Urinary bladder (tissue), 4 donors: ENCODE measurements around the gene TGM2. TPM values are rescaled to one million over a fixed set of nuclear protein-coding genes. Genes with fewer than 3 reads are reported as not detected.

ENCODE experiments used
- DNase-seq: peaks from one replicate; pipeline ENCODE4 v3.0.0-alpha.2; 2015; ENCODE audit errors: extremely low spot score
- H3K27ac ChIP-seq: one replicate; pipeline ENCODE4 v1.5.1; 2013; ENCODE audit warnings: low read depth, mild to moderate bottlenecking, moderate library complexity
- H3K36me3 ChIP-seq: one replicate; pipeline ENCODE4 v1.6.1; 2013; ENCODE audit warnings: mild to moderate bottlenecking, moderate library complexity; ENCODE audit not compliant: insufficient read depth
- H3K4me1 ChIP-seq: one replicate; pipeline ENCODE4 v1.6.1; 2013; ENCODE audit warnings: mild to moderate bottlenecking, moderate library complexity; ENCODE audit not compliant: insufficient read depth
- H3K4me3 ChIP-seq: one replicate; pipeline ENCODE4 v1.5.1; 2013; ENCODE audit warnings: low read depth, low read length
- WGBS: extraction: QIAGEN DNeasy Blood & Tissue Kit; methylation state at CpG from one replicate; pipeline ENCODE4 v1.1.7; 2013; 5-methylcytosine and 5-hydroxymethylcytosine counted together
- polyA plus RNA-seq: library from polyadenylated mRNA; stranded (reverse); fragments of 200-250 nt; gene quantifications from one replicate; pipeline ENCODE4 v1.2.3, GENCODE V29; 2013
- total RNA-seq: library from RNA; depleted of rRNA; stranded (reverse); fragments of >200 nt; gene quantifications from one replicate; pipeline ENCODE4 v1.2.3, GENCODE V29; 2014
- donor health status: healthy with polysubstance abuse.
- donor health status: healthy.

TGM2 gene
- total and polyA plus RNA-seq, 2 donors, result 75.7 to 360 TPM

DNA sequence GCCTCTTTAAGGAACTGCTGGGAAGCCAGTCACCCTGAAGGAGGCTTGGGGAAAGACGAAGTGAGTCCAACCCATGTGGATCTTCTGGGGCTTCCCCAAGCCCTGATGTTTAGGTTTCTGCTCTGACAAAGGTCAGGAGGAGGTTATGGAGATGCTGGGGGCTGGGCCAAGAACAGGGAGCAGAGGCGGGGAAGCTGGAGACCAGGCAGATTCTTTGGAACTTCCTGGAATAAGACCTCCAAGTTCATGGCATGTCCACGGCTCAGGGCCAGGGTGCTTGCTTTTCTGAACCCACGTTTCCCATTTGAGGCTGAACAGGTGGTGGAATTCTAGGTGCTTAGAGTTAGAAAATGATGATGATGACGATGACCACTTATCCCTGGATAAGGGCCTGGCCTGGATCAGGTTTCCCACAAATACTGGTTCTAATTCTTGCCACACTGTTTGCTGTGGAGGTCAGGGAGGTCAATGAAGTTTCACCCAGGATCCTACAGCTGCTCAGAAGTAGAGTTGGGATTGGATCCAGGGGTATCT lies 30.0 kb upstream of the TGM2 start:
- WGBS, result 78% methylated on average over 5 of the region's 5 CpGs
- no peak for DNase-seq
- Histone ChIP-seq H3K27ac (no peak overlapping the region), H3K4me3 (no peak overlapping the region), H3K4me1 (no peaks in the 10 kb centered on the region), H3K36me3 (no peaks in the 10 kb centered on the region)

- Histone ChIP-seq H3K27ac (no peak overlapping the region), H3K4me1 (no peaks in the 10 kb centered on the region), H3K4me3 (no peak overlapping the region), H3K36me3 (no peaks in the 10 kb centered on the region)
- WGBS, result 93% methylated on average over 4 of the region's 4 CpGs
- DNase-seq, result no peak
Observed at GRCh38 chr20:38193586-38194105, 28.6 kb upstream of the TGM2 start.

DNA sequence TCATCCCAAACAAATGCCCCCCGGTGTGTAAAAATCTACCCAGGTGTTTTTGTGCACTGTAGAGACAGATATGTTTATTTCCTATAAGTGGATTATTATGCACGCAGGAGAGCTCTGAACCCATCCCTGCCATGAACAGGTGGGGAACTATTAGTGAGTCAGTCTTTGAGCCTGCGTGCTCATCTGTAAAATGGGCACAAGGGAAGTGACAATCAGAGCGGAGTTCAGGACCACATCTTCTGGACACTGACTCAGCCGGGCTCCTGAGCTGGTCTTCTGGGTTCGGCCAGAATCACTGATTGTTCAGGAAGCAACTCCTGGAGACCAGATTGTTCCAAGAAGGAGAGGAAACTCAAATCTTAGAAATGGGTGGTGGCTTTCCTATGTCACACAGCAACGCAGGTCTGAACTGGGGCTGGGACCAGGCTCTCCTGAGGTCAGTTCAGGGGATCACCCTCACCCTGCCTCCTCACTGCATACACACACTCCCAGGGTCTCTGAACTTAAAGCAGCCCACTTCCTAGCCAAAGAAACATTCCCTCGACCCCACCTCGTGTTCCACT lies 27.3 kb upstream of the TGM2 start:
- H3K36me3 ChIP-seq, result no peaks in the 10 kb centered on the region
- no peak overlapping the region for H3K27ac ChIP-seq
- no peaks in the 10 kb centered on the region for H3K4me1 ChIP-seq
- no peak for DNase-seq
- H3K4me3 ChIP-seq, result no peak overlapping the region
- 87% methylated on average over 9 of the region's 9 CpGs for WGBS

DNA sequence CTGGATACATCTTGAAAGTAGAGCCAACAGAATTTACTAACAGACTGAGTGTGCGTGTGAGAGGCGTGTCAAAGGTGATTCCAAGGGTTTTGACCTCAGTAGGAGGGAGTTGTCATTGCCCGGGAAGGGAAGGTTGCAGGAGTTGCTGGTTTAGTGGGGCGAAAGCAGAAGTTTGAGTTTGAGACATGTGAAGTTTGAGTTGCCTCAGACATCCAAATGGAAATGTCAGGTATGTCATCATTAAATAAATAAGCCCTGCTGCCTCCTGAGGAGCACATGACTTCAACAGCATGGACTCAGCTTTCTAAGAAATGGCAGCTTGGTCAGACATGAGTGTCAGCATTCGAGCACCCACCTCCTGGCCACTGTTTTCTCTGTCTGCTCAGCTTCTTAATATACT lies 26.6 kb upstream of the TGM2 start:
- no peaks in the 10 kb centered on the region for H3K4me1 ChIP-seq
- 87% methylated on average over 5 of the region's 5 CpGs for WGBS
- no peak overlapping the region for H3K4me3 ChIP-seq
- no peaks in the 10 kb centered on the region for H3K36me3 ChIP-seq
- DNase-seq, result no peak
- H3K27ac ChIP-seq, result no peak overlapping the region

- DNase-seq, result no peak
- H3K4me1 ChIP-seq, result no peaks in the 10 kb centered on the region
- whole genome bisulfite sequencing, result 44% methylated on average over 3 of the region's 3 CpGs
- H3K36me3 ChIP-seq, result no peaks in the 10 kb centered on the region
- H3K27ac ChIP-seq, result no peak overlapping the region
- H3K4me3 ChIP-seq, result no peak overlapping the region
Observed at GRCh38 chr20:38190936-38191371, 25.9 kb upstream of the TGM2 start.

GRCh38 chr20:38190166-38190565 lies 25.1 kb upstream of the TGM2 start:
- H3K27ac ChIP-seq, result no peak overlapping the region
- H3K4me3 ChIP-seq, result no peak overlapping the region
- 97% methylated on average over 6 of the region's 6 CpGs for WGBS
- no peak for DNase-seq
- H3K4me1 ChIP-seq, result no peaks in the 10 kb centered on the region
- H3K36me3 ChIP-seq, result no peaks in the 10 kb centered on the region

DNA sequence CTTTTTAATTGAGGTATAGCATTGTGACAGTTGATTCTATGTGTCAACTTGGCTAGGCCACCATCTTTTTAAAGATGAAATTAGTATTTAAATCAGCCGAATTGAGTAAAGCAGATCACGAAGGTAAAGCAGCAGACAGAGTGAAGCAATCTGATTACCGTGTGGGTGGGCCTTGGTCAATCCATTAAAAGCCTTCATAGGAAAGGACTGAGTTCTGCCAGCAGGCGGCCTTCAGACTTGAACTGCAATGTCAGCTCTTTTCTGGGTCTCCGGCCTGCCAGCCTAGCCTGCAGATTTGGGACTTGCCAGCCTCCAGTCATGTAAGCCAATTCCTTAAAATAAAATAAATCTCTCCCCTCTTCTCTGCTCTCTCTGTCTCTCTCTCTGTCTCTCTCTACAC lies 22.4 kb upstream of the TGM2 start:
- no peak overlapping the region for H3K4me3 ChIP-seq
- H3K36me3 ChIP-seq, result no peaks in the 10 kb centered on the region
- no peak overlapping the region for H3K27ac ChIP-seq
- H3K4me1 ChIP-seq, result no peaks in the 10 kb centered on the region
- 80% methylated on average over 5 of the region's 5 CpGs for WGBS
- no peak for DNase-seq

DNA sequence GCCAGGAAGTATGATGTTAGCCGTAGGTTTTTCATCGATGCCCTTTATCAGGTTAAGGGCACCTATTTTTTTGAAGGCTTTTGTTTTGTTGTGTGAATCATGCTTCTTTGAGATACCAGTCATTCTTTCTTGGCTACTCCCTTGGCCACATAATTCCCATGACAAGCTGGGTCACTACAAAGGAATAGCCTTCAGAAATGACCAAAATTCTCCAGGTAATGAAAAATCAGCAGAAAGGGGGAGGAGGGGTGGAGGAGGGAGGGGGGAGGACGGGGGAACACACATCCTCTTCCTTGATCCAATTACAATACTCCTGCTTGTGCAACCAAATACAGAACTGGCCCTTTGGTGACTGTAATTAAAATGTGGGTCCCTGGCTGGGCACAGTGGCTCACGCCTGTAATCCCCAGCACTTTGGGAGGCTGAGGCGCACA lies 21.7 kb upstream of the TGM2 start:
- H3K4me3 ChIP-seq, result no peak overlapping the region
- no peaks in the 10 kb centered on the region for H3K36me3 ChIP-seq
- DNase-seq, result no peak
- WGBS, result 74% methylated on average over 5 of the region's 5 CpGs
- no peak overlapping the region for H3K27ac ChIP-seq
- H3K4me1 ChIP-seq, result no peaks in the 10 kb centered on the region

DNA sequence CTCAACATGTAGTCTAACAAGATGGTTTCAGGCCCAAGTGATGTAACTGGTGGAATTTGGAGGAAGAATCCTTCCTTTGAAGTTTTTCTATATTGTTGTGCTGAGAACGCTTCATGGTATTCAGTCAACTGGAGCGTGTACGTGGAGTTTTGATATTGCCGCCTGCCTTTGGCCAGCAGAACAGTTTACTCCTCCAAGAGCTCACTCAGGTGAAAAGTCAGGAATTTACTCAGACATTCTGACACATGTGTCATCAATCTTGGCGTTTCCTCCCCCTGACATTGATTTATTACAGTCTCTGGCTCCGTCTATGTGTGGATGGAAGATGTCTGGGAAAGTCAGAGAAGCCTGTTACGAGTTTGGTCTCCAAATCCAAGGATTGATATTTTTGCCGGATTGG lies 19.0 kb upstream of the TGM2 start:
- DNase-seq, result no peak
- no peaks in the 10 kb centered on the region for H3K36me3 ChIP-seq
- 67% methylated on average over 8 of the region's 8 CpGs for WGBS
- no peaks in the 10 kb centered on the region for H3K4me1 ChIP-seq
- H3K27ac ChIP-seq, result no peak overlapping the region
- H3K4me3 ChIP-seq, result no peak overlapping the region

GRCh38 chr20:38181971-38182370 lies 16.9 kb upstream of the TGM2 start:
- H3K27ac ChIP-seq, result no peak overlapping the region
- 98% methylated on average over 3 of the region's 3 CpGs for WGBS
- no peak overlapping the region for H3K4me3 ChIP-seq
- DNase-seq, result no peak
- no peaks in the 10 kb centered on the region for H3K4me1 ChIP-seq
- no peaks in the 10 kb centered on the region for H3K36me3 ChIP-seq

DNA sequence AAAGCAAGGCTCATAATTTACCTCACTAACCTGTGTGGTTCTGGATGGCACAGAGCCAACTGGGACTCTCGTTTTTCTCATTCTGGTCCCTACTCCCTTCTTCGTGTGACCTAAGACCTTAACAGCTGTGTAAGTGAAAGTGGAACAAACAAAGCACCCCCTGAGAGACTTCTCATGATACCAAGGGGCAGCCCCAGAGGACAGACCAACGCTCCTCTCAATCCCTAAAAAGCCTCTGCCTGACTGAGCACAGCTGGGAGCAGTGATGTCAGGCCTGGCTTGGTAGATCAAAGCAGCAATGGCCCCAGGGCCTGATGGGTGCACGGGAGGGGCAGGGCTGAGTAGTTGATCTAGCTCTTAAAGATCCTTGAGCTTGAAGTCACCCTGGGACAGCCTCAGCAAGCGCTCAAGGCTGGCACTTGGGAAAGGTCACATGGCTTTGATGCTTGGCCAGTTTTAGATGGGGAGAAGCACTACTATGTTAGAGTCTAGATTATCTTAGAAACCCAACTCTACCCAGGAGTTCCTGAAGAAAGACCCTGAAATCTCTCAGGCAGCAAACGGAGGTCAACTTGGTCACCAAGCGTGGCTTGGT lies 16.2 kb upstream of the TGM2 start:
- WGBS, result 88% methylated on average over 7 of the region's 7 CpGs
- no peaks in the 10 kb centered on the region for H3K4me1 ChIP-seq
- H3K36me3 ChIP-seq, result no peaks in the 10 kb centered on the region
- no peak for DNase-seq
- no peak overlapping the region for H3K27ac ChIP-seq
- no peak overlapping the region for H3K4me3 ChIP-seq

DNA sequence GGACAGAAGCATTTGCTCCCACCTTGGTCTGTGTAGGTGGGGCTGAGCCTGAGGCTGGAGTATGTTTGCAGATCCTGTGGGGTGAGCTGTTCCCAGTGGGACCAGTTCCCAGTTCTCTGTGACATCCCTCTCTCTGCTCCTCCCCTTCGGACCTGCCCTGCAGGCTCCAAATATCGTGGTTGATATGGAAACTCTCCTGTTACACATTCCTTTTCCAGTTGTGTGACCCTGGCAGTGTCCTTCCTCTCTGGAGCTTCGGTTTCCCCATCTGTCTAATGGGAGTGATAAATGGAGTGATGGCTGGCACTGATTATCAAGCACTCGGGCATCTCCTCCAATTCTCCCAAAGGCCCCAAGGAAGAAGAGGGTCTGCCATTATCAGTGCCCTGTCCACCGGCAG lies 15.7 kb upstream of the TGM2 start:
- no peak overlapping the region for H3K4me3 ChIP-seq
- WGBS, result 69% methylated on average over 5 of the region's 5 CpGs
- H3K27ac ChIP-seq, result no peak overlapping the region
- H3K4me1 ChIP-seq, result no peaks in the 10 kb centered on the region
- H3K36me3 ChIP-seq, result no peaks in the 10 kb centered on the region
- no peak for DNase-seq

- no peaks in the 10 kb centered on the region for H3K4me1 ChIP-seq
- WGBS, result 66% methylated on average over 6 of the region's 6 CpGs
- H3K27ac ChIP-seq, result no peak overlapping the region
- no peaks in the 10 kb centered on the region for H3K36me3 ChIP-seq
- no peak for DNase-seq
- H3K4me3 ChIP-seq, result no peak overlapping the region
Observed at GRCh38 chr20:38179846-38180245, 14.8 kb upstream of the TGM2 start.

DNA sequence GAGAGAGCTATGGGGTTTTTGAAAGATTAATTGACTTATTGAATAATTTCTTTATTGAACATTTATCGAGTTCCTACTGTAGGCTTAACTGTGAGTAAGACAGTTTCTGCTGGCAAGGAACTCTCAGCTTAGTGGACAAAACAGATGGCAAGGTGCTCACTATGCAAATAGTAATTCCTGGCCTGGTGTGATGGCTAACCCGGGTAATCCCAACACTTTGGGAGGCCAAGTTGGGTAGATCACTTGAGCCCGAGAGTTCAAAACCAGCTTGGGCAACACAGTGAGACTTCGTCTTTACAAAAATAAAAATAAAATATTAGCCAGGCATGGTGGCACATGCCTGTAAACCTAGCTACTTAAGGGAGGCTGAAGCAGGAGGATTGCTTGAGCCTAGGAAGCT lies 13.5 kb upstream of the TGM2 start:
- no peak overlapping the region for H3K27ac ChIP-seq
- no peak overlapping the region for H3K4me3 ChIP-seq
- DNase-seq, result no peak
- H3K4me1 ChIP-seq, result no peaks in the 10 kb centered on the region
- H3K36me3 ChIP-seq, result no peaks in the 10 kb centered on the region
- 94% methylated on average over 4 of the region's 4 CpGs for WGBS
